KG1 (cell line): Measurements from ENCODE around the gene TP73.

Experiments used
- DNase-seq: peaks from one replicate; lab custom pipeline; 2025; lab: John Stamatoyannopoulos, UW

TP73 gene

GRCh38 chr1:3689138-3689750 is 36.9 kb downstream of the TP73 start:
- no peak for DNase-seq

- no peak for DNase-seq
These were observed 38.2 kb downstream of the TP73 start for GRCh38 chr1:3690282-3691065.

GRCh38 chr1:3691421-3692204 is 39.3 kb downstream of the TP73 start:
- DNase-seq: no peak

- DNase-seq: no peak
These were observed 40.3 kb downstream of the TP73 start for GRCh38 chr1:3692598-3692997.

GRCh38 chr1:3693321-3693720 is 41.0 kb downstream of the TP73 start:
- no peak for DNase-seq

- DNase-seq: no peak
These were observed 43.3 kb downstream of the TP73 start for GRCh38 chr1:3695326-3696217.

GRCh38 chr1:3696689-3697088 is 44.4 kb downstream of the TP73 start:
- DNase-seq: no peak

GRCh38 chr1:3697104-3697503 is 44.8 kb downstream of the TP73 start:
- DNase-seq: no peak

- no peak for DNase-seq
These were observed 45.5 kb downstream of the TP73 start for GRCh38 chr1:3697810-3698209.

- no peak for DNase-seq
These were observed 46.5 kb downstream of the TP73 start for GRCh38 chr1:3698660-3699408.

- DNase-seq: no peak
These were observed 47.3 kb downstream of the TP73 start for GRCh38 chr1:3699596-3699995.

- no peak for DNase-seq
These were observed 48.3 kb downstream of the TP73 start for GRCh38 chr1:3700631-3701030.

GRCh38 chr1:3702528-3702927 is 50.2 kb downstream of the TP73 start:
- DNase-seq: no peak

GRCh38 chr1:3702990-3703728 is 50.8 kb downstream of the TP73 start:
- DNase-seq: no peak

- DNase-seq: peak; percentile 22
These were observed 51.6 kb downstream of the TP73 start for GRCh38 chr1:3703786-3704371.

- no peak for DNase-seq
These were observed 53.1 kb downstream of the TP73 start for GRCh38 chr1:3705341-3705950.

- no peak for DNase-seq
These were observed 54.5 kb downstream of the TP73 start for GRCh38 chr1:3706651-3707297.

- DNase-seq: no peak
These were observed 55.1 kb downstream of the TP73 start for GRCh38 chr1:3707298-3707938.

- DNase-seq: no peak
These were observed 55.6 kb downstream of the TP73 start for GRCh38 chr1:3707939-3708328.
